ENCODE data around the gene SYNE4. TPM values are rescaled to one million over a fixed set of nuclear protein-coding genes. Genes with fewer than 3 reads are reported as not detected.

SYNE4 gene
- total and polyA plus RNA-seq, 2 of the 13 experiments (the other 11 are each of a cell fraction or from before 2014, with no cell fraction given) = 13.7 to 23.0 TPM

GRCh38 chr19:36014012-36014924 is 5.7 kb upstream of the SYNE4 start, which contains the start of gene ALKBH6 (continued):
- TF ChIP-seq GTF3A (CRISPR knock-in tag; conservative IDR thresholded peaks at IDR 0.05) = no peak
- no peak for TF ChIP-seq ZNF780A (CRISPR knock-in tag; IDR thresholded peaks at IDR 0.05)
- no peak for TF ChIP-seq ATM (IDR thresholded peaks at IDR 0.05; ENCODE audit: borderline replicate concordance)
- 0 out of 2 replicates have a peak, but pooled peaks have one; percentile 28 for TF ChIP-seq ZBTB38 (CRISPR knock-in tag; IDR thresholded peaks at IDR 0.05)
- peak; percentile 68 for TF ChIP-seq AGO1 (IDR thresholded peaks at IDR 0.05; ENCODE audit: low read depth, low read length, poor library complexity, severe bottlenecking)
- 0 out of 2 replicates have a peak, but pooled peaks have one; percentile 49 for TF ChIP-seq KMT2B (CRISPR knock-in tag; IDR thresholded peaks at IDR 0.05)
- TF ChIP-seq ZNF775 (CRISPR knock-in tag; IDR thresholded peaks at IDR 0.05; ENCODE audit: borderline replicate concordance) = no peak
- no peak for TF ChIP-seq DNMT1 (CRISPR knock-in tag; IDR thresholded peaks at IDR 0.05)
- TF ChIP-seq ZKSCAN8 (CRISPR knock-in tag; IDR thresholded peaks at IDR 0.05; ENCODE audit: borderline replicate concordance) = no peak
- peak; percentile 50 for TF ChIP-seq SRSF1 (optimal IDR thresholded peaks at IDR 0.05; ENCODE audit: low read depth, low read length)
- TF ChIP-seq TAF1 (CRISPR knock-in tag; IDR thresholded peaks at IDR 0.05) = peak; percentile 62
- no peak for TF ChIP-seq CBX5 (CRISPR knock-in tag; IDR thresholded peaks at IDR 0.05; ENCODE audit: borderline replicate concordance)
- TF ChIP-seq DR1 (CRISPR knock-in tag; IDR thresholded peaks at IDR 0.05) = peak; percentile 46; the same call in 1 of the 2 replicates
- TF ChIP-seq HNF4G (IDR thresholded peaks at IDR 0.05; ENCODE audit: borderline replicate concordance, low read depth, low read length) = no peak
- TF ChIP-seq HNF4G (CRISPR knock-in tag; IDR thresholded peaks at IDR 0.05; ENCODE audit: borderline replicate concordance, low read depth) = no peak
- no peak for TF ChIP-seq ZNF558 (CRISPR knock-in tag; IDR thresholded peaks at IDR 0.05; ENCODE audit: borderline replicate concordance)
- 0 out of 2 replicates have a peak, but pooled peaks have one; percentile 15 for TF ChIP-seq GATAD2A (CRISPR knock-in tag; IDR thresholded peaks at IDR 0.05)
- no peak for TF ChIP-seq ZFP90 (CRISPR knock-in tag; IDR thresholded peaks at IDR 0.05; ENCODE audit: borderline replicate concordance)
- TF ChIP-seq NCOR1 (IDR thresholded peaks at IDR 0.05; ENCODE audit: borderline replicate concordance, low read length) = no peak
- TF ChIP-seq ELF1 (CRISPR knock-in tag; IDR thresholded peaks at IDR 0.05) = peak; percentile 68
- peak; percentile 53; the same call in 1 of the 2 replicates for TF ChIP-seq BRF2 (CRISPR knock-in tag; IDR thresholded peaks at IDR 0.05)
- TF ChIP-seq YY1 (IDR thresholded peaks at IDR 0.05; ENCODE audit: insufficient read depth, insufficient replicate concordance, low read depth, low read length) = peak; percentile 56
- no peak for TF ChIP-seq ZNF101 (CRISPR knock-in tag; IDR thresholded peaks at IDR 0.05; ENCODE audit: borderline replicate concordance, low read depth)
- peak; percentile 49; the same call in 1 of the 2 replicates for TF ChIP-seq MXD3 (CRISPR knock-in tag; IDR thresholded peaks at IDR 0.05)
- no peak for TF ChIP-seq ZNF382 (CRISPR knock-in tag; IDR thresholded peaks at IDR 0.05; ENCODE audit: borderline replicate concordance)
- TF ChIP-seq ZNF337 (CRISPR knock-in tag; IDR thresholded peaks at IDR 0.05; ENCODE audit: borderline replicate concordance, low read depth) = no peak
- TF ChIP-seq ZNF605 (CRISPR knock-in tag; IDR thresholded peaks at IDR 0.05) = 0 out of 2 replicates have a peak, but pooled peaks have one; percentile 56
- TF ChIP-seq BORCS8-MEF2B (CRISPR knock-in tag; IDR thresholded peaks at IDR 0.05) = peak; percentile 41; the same call in 1 of the 2 replicates

Measured in HepG2 (cell line).